Kidney glomerular epithelial cell (primary cell): ENCODE data around the gene STARD13.
"Not testable (repeated sequence)": the region's sequence is repeated elsewhere in the genome, so short reads cannot be mapped to it uniquely, and the experiment has no call there.

Experiments
- DNase-seq: peaks from one replicate; lab custom pipeline; 2025; lab: John Stamatoyannopoulos, UW

The STARD13 gene

DNA sequence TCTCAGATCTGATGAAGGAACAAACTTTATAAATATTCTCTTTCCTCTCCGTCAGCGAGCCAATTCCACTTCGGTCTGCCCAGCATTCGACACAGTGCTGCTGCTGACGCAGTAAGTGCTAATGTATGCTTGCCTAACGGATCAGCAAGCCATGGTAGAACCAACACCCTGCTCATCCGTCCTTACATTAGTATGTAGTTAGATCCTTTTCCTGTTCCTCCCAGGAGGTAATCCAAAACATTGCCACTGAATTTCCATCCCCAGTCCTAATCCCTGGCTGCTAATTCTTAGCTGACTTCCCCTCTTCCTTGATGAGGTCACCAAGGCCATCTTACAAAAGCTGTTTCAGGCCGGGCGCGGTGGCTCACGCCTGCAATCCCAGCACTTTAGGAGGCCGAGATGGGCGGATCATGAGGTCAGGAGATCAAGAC is 88.0 kb downstream of the STARD13 start:
- no peak for DNase-seq

DNA sequence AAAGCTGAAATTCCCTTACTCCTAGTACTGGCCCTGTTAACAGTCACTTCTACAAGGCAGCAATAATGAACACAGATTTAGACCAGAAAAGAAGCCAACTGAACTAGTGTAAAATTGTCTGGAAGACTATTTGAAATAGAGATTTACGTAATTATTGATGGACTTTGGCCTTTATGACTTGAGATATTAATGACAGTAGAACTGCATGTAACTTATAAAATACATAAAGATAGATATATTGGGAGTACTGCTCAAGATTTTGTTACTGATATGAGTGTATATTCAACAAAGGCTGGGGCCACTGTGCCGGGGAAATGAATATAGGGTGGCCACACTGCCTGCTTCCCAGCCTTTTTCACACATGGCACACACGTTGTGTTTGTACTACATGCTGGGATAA is 88.8 kb downstream of the STARD13 start:
- DNase-seq = no peak

DNA sequence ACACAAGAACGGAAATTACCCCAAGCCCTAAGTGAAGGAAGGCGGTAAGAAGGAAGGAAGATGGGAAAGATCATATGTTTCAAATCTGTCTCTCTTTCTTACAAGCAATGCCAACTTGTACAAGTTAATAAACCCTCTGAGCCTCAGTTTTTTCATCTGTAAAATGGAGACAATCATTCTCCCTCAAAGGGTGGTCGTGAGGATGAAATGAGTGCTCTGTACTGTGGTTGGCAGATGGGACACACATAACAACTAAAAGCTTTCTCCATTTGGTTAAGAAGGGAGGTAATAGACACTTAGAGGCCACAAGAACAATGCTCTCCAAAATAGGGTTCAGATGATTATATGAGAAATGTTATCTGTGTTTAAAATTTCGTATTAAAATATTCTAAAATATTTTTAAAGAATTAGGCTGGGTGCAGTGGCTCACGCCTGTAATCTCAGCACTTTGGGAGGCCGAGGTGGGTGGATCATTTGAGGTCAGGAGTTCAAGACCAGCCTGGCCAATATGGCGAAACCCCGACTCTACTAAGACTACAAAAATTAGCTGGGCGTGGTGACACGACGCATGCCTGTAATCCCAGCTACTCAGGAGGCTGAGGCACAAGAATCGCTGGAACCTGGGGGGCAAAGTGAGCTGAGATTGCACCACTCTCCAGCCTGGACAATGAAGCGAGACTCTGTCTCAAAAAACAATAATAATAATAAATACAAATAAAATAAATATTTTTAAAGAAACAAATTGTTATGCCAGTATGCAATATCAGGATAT is 89.7 kb downstream of the STARD13 start:
- no peak for DNase-seq

DNA sequence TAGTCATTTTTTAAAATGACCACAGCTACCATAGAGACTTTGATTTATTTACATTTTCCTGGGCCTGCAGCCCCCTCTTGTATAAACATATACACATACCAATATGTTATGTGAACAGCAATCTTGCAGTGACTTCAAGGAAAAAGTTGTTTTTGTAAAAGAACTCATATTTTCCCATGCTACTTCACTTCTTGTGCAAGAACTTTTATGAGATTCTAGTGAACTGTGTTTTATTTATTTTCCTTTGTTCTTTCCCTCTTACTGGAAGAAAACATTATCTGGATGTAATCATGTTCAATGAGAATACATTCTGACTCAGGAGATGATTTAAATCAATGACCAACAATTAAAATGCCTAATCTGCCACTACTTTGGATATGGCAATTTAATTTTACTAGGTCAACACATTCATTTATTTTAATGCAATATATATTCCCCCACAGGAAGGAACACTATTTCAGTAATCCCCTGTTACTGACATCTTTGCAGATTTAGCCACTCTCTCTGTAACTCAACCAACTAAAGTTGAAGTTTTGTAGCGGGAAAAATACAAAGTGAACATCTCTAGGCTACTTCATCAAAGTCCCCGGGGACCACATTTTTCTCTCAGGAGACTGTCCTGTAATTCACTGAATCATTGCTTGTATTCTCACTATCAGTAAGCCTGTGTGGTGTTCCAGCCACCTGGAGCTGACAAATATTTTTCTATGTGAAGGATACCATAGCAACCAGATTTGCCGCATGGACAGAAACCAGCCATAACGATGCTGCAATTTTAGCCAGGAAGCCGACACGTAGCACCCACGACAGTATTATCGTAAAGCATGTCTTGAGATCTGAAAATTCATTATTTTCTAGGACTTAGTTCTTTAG is 90.5 kb downstream of the STARD13 start:
- peak; percentile 63 for DNase-seq

DNA sequence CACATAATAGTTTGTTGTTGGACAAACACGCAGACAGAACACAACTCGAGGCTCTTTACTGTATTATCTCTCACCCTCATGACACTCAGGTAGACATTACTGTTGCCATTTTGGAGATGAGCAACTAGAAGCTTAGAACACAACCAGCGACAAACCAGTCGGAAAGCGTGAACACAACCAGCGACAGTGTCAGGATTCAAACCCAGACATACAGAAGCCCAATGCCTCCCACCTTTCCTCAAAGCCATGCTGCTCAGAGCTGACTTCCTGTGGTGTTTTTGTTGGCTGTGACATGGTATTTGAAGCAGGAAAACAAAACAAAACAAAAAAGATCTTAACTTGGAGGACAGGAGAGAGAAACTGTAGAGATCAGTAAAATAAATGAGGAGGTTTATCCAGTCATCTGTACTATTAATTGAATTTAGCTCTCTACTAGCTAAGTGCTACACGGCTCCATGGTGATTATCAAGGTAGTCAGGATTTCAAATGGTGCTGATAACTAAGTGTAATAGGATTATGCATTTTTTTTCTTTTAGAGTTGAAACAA is 92.1 kb downstream of the STARD13 start:
- peak; percentile 43 for DNase-seq

DNA sequence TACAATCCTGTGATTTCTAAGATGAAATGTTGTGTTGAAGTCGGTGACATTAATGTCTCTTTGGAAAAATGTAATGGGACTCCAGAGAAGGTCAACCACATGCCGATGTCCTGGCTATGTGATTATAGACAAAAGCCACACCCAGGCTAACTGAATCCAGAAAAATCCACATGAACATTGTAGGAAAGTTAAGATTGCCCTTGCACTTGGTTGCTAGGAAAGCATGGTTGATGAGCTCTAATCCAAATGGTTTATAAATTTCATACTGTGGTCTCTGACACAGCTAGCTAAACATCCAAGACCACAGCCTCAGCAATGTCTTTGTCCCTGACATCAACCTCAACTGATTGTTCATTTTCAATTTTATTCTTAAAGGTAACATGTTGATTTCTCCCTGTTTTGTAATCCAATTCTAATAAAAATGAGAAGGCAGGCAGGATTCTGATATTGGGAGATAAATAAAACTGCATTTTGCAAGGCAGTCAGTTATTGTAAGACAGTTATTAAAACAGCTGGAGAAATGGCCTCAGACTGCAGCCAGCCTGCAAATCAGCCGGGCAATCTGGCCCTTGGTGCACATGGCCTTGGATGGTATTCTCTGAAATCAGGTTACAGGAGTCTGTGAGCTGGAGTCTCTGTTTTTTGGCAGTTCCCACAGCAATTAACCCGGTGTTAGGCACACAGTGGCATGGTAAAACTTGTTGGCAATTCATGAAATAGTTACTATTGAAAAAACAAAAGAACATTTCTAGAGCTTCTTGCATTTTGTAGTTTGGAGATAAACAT is 93.9 kb downstream of the STARD13 start:
- peak; percentile 31 for DNase-seq

DNA sequence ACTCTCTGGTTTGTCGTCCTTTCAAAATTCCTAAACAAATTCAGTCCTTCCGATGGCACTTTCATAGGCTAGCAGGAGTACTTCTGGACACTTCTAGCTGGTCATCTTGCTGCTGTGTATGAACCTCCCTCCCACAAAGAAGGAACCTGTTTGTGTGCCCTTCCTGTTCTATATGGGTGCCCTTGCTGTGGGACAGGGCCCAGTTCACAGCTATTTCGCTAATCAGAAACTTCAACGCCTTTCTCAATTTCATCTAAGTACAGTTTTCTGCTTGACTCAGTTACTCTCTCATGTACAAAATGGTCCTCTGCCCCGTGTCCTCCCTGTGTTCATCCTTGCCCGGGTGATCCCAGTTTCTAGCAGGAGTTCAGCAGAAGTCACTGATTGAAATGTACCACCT is 96.1 kb downstream of the STARD13 start:
- DNase-seq = no peak

DNA sequence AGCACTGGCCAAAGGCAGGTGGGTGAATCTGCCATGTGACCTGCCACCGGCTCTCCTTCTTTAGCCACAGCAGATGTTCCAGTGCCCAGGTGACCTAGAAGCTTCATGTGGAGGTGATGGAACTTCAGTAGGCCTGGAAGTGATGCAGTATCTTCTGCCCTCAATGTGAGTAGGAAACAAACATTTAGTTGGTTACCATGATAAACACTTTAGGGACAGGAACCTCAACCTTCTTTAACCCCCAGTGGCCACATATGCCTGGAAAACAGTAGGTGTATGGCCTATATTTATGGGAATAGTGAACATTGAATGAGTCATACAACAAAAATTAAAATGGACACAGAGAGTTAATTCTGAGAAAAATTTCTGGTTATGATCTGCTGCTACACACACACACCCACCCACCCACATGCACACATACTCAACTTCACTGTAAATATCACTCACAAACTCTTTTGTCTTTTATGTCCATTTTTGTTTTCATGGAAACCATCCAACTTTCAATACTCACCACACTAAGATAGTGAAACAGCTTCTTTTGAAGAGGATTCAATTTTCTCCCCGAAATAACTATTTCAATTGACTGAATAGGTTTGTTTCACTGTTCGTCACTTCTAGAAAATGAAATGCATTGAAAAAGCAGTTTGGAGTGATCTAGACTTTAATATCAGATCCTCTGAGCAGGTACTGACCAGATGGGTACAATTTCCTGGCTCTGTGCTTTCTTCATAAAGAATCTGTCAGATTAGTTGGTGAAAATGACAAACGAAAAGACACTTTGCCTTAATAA is 97.3 kb downstream of the STARD13 start:
- DNase-seq = peak; percentile 6

DNA sequence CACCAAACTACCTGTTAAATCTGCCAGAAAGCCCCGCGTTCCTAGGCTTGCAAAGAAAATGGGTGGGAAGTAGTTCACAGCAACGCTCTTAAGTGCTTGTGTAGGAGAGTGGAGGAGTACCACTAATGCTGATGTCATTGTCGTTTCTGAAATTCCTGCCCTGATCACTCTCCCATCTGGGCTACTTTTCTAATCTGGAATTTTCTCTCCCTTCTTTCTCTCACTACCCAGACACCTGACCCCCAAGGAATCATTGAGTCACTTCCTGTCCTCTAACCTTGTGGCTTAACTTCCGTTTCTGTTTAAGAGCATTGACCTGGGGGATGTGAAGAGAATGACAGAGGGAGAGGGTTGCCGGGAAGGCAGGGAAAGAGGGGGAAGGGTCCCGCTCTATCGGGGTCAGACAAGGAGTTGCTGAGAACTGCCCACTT is 98.7 kb downstream of the STARD13 start:
- DNase-seq = peak; percentile 82

DNA sequence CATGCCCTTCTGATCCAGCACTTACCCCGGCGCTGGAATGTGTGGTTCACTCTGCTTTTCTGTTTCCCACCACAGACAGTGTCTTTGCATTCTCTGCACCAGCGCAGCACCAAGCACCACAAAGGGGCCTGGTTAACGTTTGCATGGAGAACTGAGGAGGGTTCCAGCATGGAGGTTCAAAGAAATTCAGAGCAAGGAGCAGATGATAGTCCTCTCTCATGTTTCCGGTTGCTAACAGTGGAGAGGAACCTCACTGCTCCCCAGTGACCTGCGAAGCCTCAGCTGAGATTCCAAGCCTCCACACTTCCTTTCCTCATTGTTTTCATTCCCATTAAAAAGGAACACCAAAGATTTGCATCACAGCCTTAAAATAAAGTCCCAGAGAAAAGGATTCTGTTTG is 99.7 kb downstream of the STARD13 start:
- DNase-seq = peak; percentile 7

DNA sequence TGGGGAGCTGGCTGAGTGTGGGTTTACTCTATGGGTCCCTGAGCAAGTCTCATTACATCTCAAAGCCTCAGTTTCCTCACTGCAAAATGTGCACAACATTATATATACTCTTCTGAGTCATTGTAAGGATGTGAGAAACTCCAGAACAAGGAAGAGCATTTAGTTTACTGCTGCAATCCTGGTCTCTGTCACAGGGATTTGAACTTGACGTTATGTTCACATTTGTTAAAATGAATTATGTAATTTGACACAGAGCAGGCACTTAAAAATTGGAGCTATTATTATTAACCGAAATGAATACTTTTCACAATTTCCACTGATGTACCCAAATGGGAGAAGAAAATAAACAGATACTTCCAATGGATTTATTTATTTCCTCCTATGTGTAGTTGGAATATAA is 101.0 kb downstream of the STARD13 start:
- no peak for DNase-seq

DNA sequence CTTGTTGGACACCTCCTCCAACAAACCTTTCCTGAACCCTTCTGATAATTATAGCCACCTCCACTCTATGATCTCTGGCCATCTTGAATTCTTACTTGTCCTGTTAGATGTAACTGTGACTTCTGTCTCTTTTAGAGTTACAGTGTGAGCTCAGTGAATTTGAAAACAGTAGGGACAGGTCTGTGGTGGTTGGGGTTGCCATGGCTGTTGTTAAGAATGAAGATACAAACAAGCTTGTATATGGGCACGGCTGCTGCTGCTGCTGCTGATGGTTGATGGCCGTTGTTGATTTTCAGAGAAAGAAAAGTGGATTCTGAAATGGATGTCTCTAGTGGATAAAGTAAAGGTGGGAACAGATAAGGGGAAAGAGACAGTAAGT is 101.5 kb downstream of the STARD13 start:
- no peak for DNase-seq

DNA sequence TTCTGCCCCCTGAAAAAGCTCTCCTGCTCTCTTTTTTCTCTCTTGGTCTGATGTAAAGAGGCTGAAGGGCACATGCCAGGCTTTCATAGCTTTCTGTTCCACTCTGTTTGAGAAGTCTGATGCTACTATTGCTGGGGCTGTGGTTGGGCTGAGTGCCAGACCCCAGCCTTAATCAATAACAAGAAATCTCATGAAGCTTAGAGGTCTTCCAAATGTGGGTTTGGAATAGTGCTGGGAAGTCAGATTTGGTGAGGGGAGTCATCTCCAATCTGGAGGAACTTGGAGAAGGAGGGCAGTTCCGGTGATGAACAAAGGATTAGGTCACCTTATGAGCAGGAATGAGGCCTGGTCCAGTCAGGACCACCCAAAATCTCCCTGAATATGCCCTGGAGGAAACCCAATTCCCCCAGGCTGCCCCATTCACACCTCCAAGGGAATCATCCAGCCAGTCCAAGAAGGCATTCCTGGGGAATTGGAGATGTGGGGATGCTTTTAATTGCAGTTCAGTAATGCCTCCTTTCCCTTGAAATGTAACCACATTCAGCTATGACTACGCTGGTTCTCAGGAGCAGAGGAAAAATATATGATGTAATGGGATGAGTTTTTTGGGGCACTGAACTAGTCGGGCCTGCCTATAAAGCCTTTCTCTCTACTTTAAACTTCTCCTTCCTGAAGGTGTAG is 102.0 kb downstream of the STARD13 start:
- DNase-seq = peak; percentile 52

DNA sequence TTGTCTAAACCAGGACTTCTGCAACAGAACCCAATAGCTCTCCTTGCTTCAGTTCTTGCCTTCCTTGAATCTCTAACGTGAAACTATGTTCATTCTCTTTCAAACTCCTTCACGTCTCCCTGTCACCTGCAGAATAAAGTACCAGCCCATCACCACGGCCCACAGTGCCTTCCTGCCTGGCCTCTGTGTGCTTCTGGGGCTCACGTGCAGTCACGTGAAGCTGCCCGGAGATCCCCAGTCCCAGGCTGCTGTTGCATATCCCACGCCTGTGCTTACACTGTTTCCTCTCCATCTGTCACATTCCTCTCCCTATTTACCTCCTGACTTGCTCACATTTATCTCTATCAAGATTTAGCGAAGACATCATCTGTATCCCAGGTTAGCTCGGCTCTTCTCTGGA is 102.8 kb downstream of the STARD13 start:
- no peak for DNase-seq

DNA sequence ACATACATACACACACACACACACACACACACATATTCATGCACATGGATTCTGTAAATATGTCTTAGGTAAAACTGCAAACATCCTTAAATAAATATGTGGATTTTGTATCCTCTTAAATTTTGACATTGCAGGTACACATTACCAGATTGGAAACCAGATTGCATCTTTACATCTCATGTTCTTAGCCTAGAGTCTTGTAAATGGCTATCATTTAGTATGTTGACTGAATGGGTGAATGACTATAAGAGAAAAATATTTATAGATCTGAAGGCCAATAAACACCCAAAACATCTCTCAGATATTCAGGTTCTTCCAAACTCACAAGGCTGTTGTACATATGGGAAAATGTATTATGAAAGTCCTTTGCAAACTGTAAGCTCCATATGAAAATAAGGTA is 104.3 kb downstream of the STARD13 start:
- no peak for DNase-seq

DNA sequence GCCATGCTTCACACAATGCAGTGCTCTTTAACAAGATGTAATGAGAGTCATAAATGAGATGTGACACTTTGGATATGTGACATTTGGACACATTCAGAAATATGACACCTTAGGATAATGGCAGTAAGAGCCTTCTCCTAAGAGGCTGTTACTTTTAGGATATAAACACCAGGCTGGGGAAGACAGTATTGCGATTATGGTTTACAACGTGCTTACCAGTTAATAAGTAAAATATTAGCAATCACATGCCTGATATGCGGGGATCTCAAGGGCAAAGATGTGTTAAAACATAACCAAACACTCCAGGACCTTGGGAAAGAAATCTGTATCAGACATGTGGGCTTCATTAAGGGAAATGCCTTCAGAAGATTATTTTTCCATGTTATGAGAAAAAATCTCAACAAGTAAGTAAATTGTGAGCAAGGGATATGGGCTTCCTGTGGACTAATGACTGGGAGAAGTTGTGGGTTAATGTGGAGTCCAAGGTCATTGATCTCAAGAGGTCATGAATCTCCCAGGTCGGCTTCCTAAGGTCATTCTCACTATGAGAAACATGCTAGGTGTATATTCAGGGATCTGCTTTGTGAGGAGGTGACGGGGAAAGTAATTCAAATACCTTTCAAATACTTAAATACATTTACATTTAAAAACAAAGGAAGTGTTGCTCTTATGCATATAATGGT is 105.3 kb downstream of the STARD13 start:
- DNase-seq = peak; percentile 5

DNA sequence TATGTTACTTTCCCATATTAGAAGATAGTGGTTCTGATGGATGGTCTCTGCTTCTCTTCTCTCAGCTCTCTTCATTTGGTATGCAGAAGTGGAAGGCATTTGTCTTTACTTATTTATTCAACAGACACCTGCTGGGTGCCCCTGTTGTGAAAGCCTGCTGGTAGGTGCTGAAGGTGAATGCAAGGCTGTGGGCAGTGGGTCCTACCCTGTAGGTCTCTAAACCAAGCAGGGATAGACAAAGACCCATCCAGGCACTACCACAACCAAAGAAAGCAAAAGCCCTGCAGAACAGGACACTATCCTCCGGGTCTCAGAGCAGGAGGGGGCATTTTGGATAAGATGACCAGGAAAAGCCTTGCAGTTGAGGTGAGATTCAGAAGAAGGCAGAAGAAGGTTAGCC is 106.1 kb downstream of the STARD13 start:
- no peak for DNase-seq

DNA sequence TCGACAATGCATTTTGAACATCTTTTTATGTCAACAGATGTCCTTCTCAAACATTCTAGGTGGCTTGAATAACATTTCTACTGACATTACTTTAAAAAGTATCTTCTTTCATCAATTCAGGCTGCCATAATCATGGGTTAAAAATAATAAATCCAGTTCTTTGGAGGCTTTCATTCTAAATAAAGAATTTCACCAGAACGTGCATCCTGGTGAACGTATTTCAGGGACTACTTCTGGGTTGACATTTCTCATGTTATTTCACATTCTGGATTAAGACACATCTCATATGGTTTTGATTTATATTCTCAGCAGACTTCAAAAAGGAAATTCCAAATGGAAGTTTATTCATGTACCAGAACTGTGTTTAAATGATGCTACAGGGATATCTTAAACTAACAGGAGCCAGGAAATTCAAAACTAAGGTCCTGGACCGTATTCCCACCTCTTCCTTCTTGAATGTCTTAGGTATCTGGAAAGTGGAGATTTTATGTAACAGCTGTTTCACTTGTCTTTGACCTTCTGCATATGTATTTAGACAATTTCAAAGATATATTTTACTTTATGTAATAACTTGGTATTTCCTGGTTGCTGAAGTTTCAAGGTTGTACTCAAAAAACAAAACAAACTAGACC is 107.2 kb downstream of the STARD13 start:
- DNase-seq = no peak

DNA sequence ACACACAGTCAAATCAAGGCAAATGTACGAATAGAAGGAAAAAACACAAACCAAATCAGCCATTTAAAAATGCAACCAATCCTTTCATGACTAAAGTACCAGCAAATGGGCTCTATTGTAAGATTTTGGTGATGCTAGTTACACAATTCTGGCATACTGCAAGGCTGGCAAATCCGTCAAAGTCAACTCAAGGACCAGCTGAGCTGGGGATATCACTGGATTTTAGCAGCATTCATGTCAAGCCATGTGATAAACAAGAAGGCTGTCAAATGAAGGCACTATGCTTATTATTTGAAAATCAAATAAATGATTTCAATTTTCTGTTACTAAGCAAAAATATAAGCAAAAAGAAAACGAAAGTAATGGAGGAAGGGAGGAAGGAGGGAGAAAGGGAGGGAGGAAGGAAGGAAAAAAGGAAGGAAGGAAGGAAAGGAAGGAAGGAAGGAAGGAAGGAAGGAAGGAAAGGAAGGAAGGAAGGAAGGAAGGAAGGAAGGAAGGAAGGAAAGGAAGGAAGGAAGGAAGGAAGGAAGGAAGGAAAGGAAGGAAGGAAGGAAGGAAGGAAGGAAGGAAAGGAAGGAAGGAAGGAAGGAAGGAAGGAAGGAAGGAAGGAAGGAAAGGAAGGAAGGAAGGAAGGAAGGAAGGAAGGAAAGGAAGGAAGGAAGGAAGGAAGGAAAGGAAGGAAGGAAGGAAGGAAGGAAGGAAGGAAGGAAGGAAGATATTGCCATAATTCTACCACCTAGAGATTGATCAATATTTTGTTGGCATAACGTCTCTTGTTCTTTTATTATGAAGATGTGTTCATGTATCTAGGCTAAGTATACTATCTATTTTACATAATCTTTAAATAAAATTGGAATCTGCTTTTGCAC is 108.0 kb downstream of the STARD13 start:
- not testable (repeated sequence) for DNase-seq
